ENCODE measurements around the gene CFD.

The CFD gene

GRCh38 chr19:866769-867300 lies 7.4 kb downstream of the CFD start:
- Histone ChIP-seq H3K4me1 (peaks cover 7% of the 10 kb centered on the region), H3K36me3 (peaks cover 11% of the 10 kb centered on the region; the same call in 1 of the 2 replicates), H3K4me3 (ENCODE audit: low read depth, low read length) (no peak overlapping the region), H3K9me3 (no peaks in the 10 kb centered on the region), H3K27me3 (no peaks in the 10 kb centered on the region; the same call in 1 of the 2 replicates)
- no peak for TF ChIP-seq CTCF (IDR thresholded peaks at IDR 0.05; ENCODE audit: low read depth, low read length)
- no peak for DNase-seq

- TF ChIP-seq CTCF (IDR thresholded peaks at IDR 0.05; ENCODE audit: low read depth, low read length), result no peak
- H3K27me3 ChIP-seq, result no peaks in the 10 kb centered on the region; the same call in 1 of the 2 replicates
- DNase-seq, result no peak
- H3K36me3 ChIP-seq, result peaks cover 11% of the 10 kb centered on the region
- H3K9me3 ChIP-seq, result no peaks in the 10 kb centered on the region
- no peak overlapping the region for H3K4me3 ChIP-seq (ENCODE audit: low read depth, low read length)
- H3K4me1 ChIP-seq, result peaks cover 12% of the 10 kb centered on the region
Observed at GRCh38 chr19:867301-867793, 7.9 kb downstream of the CFD start.

- Histone ChIP-seq H3K4me1 (peaks cover 12% of the 10 kb centered on the region), H3K36me3 (peaks cover 11% of the 10 kb centered on the region), H3K9me3 (no peaks in the 10 kb centered on the region), H3K27me3 (no peaks in the 10 kb centered on the region; the same call in 1 of the 2 replicates), H3K4me3 (ENCODE audit: low read depth, low read length) (no peak overlapping the region)
- TF ChIP-seq CTCF (IDR thresholded peaks at IDR 0.05; ENCODE audit: low read depth, low read length), result no peak
- no peak for DNase-seq
Observed at GRCh38 chr19:867855-868457, 8.5 kb downstream of the CFD start.

GRCh38 chr19:868458-869244 lies 9.2 kb downstream of the CFD start:
- Histone ChIP-seq H3K27me3 (no peaks in the 10 kb centered on the region; the same call in 1 of the 2 replicates), H3K4me3 (ENCODE audit: low read depth, low read length) (no peak overlapping the region), H3K9me3 (no peaks in the 10 kb centered on the region), H3K36me3 (peaks cover 11% of the 10 kb centered on the region), H3K4me1 (peaks cover 12% of the 10 kb centered on the region)
- DNase-seq, result no peak
- TF ChIP-seq CTCF (IDR thresholded peaks at IDR 0.05; ENCODE audit: low read depth, low read length), result no peak

- peaks cover 10% of the 10 kb centered on the region for H3K4me1 ChIP-seq
- no peaks in the 10 kb centered on the region; the same call in 1 of the 2 replicates for H3K27me3 ChIP-seq
- H3K9me3 ChIP-seq, result no peaks in the 10 kb centered on the region
- peaks cover 15% of the 10 kb centered on the region for H3K36me3 ChIP-seq
- DNase-seq, result no peak
- TF ChIP-seq CTCF (IDR thresholded peaks at IDR 0.05; ENCODE audit: low read depth, low read length), result no peak
- no peak overlapping the region for H3K4me3 ChIP-seq (ENCODE audit: low read depth, low read length)
Observed at GRCh38 chr19:869245-870177, 10.0 kb downstream of the CFD start.

All from BE2C (cell line).